HuH-7.5 (cell line): ENCODE data around the gene DNAJB8.

Experiments used
- DNase-seq: peaks from one replicate; pipeline ENCODE4 v3.0.0; 2011; ENCODE audit warnings: low spot score

DNAJB8 gene

DNA sequence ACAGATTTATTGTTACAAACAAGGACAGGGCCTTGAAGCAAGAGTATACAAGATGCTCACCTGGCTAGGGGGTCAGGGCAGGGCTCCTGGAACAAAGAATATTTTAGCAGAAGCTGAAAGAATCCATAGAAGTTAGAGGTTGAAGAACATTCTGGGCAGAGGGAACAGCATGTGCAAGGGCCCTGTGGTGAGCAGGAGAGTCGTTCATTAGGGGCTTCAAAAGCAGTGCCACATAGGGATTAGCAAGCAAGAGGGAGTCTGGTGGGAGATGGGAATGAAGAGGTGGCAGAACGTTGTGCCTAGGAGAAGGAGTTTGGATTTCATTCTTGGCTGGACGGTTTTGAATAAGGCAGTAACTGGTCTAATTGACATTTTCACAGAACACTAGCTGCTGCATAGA lies 22.9 kb downstream of the DNAJB8 start:
- no peak for DNase-seq

DNA sequence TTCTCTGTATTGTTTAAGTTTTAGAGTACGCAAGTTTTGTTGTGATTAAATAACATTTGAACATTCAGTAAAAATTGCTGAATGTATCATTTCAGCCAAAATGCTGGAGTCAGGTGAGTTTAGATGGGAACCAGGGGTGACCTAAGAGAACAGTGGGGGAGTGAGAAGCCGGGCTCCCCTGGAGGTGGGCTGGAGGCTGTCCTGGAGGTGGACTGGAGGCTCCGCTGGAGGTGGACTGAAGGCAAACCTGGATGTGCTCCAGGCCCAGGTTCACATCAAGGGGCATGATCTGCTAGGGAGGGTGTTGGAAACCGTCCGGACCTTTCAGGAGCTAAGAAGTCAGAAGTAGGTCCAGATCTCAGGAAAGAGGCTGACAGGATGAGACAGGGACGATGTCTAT lies 23.7 kb downstream of the DNAJB8 start:
- no peak for DNase-seq

GRCh38 chr3:128442070-128442469 lies 24.6 kb downstream of the DNAJB8 start:
- DNase-seq: no peak

DNA sequence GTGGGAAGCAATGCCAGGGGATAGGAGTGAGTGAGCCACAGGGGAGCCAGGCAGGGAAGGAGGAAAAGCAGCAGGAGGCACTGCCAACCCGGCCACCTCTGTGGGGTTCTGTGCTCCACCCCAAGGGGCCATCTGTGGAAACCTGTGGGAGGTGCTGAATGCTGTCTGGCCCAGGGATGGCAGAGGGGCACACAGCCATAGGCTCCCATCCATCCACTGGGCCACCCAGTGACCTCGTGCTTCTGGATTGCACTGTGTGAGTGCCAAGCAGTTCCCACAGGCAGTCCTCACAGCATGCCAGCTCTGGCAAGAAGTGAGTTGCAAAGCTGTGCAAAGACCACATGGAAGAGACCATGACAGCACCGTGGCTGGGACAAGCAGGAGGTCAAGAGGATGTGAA lies 27.5 kb downstream of the DNAJB8 start:
- DNase-seq: no peak

GRCh38 chr3:128438488-128439072 lies 28.1 kb downstream of the DNAJB8 start:
- DNase-seq: no peak

DNA sequence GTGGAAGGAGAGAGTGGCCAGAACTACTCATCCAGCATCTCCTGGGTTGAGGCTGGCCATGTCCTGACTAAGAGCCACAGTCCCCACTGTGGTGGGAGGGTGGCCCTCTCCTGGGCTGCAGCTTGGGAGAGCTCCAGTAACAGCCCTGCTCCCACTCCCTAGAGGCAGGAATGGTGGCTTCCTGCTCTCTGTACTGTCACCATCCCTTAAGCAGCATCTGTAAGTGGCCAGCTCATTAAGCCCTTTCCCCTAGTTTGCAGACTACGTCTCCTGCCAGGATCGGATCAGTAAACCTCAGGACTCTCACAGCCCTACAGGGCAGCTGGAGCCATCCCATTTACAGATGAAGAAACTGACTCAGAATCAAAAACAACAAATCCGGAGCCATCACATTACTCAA lies 30.5 kb downstream of the DNAJB8 start:
- no peak for DNase-seq

DNA sequence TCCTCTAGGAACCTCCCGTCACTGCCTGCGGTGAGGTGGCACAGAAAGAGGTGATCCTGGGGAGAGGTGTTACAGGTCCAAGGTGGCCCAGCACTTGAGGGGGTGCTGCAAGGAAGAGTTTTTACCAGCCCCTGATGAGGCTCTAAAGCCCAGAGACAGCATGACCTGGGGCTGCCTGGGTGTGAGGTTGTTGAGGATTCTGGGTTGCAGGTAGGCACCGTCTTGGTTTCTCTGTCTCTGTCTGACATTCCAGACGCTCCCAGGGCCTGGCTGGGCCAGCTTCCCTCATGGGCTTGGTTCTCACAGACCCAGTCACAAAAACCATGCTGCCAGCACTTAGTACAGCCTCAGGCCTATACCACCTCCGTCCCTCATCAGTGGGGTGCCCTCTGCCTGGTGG lies 31.1 kb downstream of the DNAJB8 start:
- no peak for DNase-seq

DNA sequence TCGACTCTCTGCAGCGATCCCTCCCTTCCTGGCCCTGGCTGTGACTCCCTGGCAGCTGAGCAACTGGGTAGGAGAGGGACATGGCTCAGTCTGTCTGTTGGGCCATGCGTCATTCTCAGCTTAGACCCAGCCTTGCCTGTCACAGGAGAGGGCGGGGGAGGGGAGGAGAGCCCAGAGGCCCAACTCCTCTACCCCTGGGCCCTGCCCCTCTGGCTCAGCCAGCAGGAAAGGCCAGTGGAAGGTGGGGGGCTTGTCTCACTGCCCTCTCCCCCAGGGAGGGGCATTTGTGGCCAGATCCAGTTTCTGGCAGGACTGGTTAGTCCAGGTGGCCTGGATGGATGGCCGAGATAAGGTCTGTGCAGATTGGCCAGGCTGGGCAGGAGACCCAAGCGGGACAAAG lies 31.6 kb downstream of the DNAJB8 start:
- DNase-seq: no peak

GRCh38 chr3:128434524-128434923 lies 32.2 kb downstream of the DNAJB8 start:
- no peak for DNase-seq

DNA sequence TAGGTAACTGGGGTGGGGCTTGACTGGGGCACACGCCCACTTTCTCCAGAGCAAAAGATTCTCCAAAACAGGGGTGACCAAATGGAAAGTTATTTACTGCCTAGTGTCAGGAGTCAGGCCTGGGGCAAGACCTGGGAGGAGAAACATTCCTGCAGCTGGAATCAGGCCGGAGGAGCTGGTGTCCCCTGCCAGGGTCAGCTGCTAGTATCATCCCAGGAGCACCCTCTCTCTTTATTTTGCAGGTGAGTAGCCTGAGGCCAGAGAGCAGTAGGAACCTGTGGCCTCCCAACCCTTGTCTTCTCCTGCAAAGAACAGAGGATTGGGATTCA lies 32.9 kb downstream of the DNAJB8 start:
- no peak for DNase-seq

- peak; percentile 53 for DNase-seq
Measured at GRCh38 chr3:128432971-128433836, 33.5 kb downstream of the DNAJB8 start.

- peak; percentile 64 for DNase-seq
Measured at GRCh38 chr3:128432301-128432970, 34.3 kb downstream of the DNAJB8 start.

- DNase-seq: no peak
Measured at GRCh38 chr3:128431803-128432300, 34.8 kb downstream of the DNAJB8 start.

DNA sequence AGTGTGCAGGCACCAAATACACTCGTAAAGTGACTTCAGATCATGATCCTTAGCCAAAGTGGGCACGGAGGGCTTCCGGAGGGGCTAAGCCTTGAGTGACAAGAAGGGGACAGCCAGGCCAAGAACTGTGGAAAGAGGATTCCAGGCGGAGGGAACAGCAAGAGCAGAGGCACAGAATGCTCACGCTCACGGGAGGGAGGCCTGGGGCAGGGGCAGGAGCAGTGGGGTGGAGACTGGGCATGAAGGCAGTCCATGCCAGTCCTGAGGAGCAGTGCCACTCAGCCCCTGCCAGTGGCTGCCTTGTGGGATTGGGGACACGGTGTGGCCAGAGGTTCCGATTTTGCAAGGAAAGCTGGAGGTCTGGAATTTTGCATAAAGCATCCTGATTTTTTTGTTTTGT lies 36.0 kb downstream of the DNAJB8 start:
- DNase-seq: no peak

GRCh38 chr3:128430301-128430700 lies 36.4 kb downstream of the DNAJB8 start:
- no peak for DNase-seq

GRCh38 chr3:128429751-128430150 lies 36.9 kb downstream of the DNAJB8 start:
- DNase-seq: no peak

GRCh38 chr3:128429275-128429674 lies 37.4 kb downstream of the DNAJB8 start:
- DNase-seq: no peak

GRCh38 chr3:128427872-128428822 lies 38.5 kb downstream of the DNAJB8 start:
- no peak for DNase-seq

DNA sequence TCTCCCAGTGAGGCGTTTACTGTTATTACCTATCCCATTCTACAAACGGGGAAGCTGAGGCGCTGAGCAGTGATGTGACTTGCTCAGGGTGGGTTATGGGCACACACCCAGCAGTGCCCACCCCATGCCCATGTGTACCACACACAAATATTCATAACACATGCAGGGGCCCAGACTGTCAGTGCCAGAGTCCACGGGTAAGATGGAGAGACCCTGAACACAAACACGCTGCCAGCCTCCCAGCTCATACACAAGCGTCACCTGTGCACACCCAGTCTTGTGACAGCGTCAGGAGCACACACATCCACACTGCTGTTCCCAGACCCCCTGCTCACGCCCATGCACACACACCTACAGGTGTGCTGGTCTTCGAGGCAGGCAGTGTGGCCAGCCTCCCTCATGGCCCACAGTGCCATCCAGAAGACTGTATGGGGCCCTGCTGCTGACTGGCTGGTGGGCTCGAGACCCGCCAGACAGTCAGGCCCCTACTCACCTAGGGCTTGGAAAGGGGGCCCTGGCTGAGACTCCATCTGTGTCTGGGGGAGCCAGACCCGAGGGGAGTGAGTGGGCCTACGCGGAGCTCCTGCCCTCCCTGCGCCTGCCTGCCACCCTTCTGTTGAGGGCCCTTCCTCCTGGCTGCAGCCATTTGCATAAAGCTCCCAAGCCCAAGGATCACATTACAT lies 39.4 kb downstream of the DNAJB8 start:
- DNase-seq: no peak

GRCh38 chr3:128426128-128426921 lies 40.4 kb downstream of the DNAJB8 start:
- peak; percentile 98 for DNase-seq

- DNase-seq: no peak
Measured at GRCh38 chr3:128425846-128426127, 40.9 kb downstream of the DNAJB8 start.
